GM10248 (cell line): ENCODE results near the gene CTSA.

ENCODE experiments used
- CTCF ChIA-PET: fragments of 300-600 bp; sonication (Branson Sonifier 250); formaldehyde crosslinking; extraction: SDS; loops from one replicate; lab custom pipeline; 2021; ENCODE audit warnings: antibody characterized with exemption; lab: Yijun Ruan, JAX
- POLR2A ChIA-PET: fragments of 350-650 bp; sonication (Branson Sonifier 250); formaldehyde crosslinking; extraction: SDS; loops from one replicate; lab custom pipeline; 2020; ENCODE audit warnings: antibody characterized with exemption; lab: Yijun Ruan, JAX
- DNase-seq: peaks from one replicate; pipeline ENCODE4 v3.0.0; 2012; ENCODE audit errors: extremely low spot score
- TF ChIP-seq, protein P1 (sequence below): IDR thresholded peaks from 2 replicates; pipeline ENCODE4 v1.5.1; 2012; ENCODE audit warnings: mild to moderate bottlenecking, low read depth; ENCODE audit errors: extremely low read depth, missing control alignments, control extremely low read depth

CTSA gene

DNA sequence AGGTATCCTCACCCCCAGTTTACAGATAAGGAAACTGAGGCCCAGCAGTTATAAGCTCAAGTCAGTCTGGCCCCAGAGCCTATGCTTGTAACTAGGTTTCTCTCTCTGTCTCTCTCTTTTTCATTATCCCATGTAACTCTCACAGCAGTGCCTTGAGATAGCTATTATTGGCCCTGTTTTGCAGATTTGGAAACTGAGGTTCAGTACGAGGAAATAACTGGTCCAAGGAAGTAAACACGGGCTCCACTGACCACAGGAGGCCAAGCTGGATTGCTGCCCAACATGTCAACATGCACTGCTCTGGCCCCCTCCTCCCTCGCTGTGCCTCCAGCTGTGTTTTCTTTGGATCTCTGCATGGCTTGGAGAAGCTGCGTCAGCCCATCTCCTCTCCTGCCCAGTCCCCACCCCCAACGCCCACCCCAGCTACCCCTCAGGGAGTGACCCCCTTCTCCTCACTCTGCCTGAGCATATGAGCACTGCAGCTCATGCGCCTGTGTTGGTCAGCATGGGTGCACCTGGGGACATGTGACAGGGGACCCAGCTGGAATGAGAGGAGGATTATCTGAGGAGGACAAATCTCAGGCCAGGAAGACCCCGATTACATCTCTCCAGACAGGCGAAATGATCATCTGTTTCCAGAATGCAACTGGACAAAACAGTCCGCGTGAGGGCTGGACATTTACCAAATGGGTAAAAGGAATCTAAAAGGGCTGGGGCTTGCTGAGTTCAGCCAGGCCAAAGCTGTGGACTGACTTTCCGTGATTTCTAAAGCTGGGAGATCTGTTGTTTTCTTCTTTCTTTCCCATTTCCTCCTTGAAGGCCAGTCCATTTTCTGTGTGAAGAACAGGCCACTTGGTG is 28.6 kb downstream of the CTSA start:
- ChIA-PET CTCF (interaction anchor here (0.9 to 2.3 kb wide), 6 partner anchors 9 to 51 kb away, joined by 3 to 9 read pairs (median 3); no protein-coding TSS in a partner anchor), POLR2A (interaction anchor here (0.6 to 0.9 kb wide), 3 partner anchors 15 to 99 kb away, joined by 3 to 8 read pairs (median 3); no protein-coding TSS in a partner anchor)
- TF ChIP-seq, protein P1, sequence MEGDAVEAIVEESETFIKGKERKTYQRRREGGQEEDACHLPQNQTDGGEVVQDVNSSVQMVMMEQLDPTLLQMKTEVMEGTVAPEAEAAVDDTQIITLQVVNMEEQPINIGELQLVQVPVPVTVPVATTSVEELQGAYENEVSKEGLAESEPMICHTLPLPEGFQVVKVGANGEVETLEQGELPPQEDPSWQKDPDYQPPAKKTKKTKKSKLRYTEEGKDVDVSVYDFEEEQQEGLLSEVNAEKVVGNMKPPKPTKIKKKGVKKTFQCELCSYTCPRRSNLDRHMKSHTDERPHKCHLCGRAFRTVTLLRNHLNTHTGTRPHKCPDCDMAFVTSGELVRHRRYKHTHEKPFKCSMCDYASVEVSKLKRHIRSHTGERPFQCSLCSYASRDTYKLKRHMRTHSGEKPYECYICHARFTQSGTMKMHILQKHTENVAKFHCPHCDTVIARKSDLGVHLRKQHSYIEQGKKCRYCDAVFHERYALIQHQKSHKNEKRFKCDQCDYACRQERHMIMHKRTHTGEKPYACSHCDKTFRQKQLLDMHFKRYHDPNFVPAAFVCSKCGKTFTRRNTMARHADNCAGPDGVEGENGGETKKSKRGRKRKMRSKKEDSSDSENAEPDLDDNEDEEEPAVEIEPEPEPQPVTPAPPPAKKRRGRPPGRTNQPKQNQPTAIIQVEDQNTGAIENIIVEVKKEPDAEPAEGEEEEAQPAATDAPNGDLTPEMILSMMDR = no peak
- DNase-seq = no peak

DNA sequence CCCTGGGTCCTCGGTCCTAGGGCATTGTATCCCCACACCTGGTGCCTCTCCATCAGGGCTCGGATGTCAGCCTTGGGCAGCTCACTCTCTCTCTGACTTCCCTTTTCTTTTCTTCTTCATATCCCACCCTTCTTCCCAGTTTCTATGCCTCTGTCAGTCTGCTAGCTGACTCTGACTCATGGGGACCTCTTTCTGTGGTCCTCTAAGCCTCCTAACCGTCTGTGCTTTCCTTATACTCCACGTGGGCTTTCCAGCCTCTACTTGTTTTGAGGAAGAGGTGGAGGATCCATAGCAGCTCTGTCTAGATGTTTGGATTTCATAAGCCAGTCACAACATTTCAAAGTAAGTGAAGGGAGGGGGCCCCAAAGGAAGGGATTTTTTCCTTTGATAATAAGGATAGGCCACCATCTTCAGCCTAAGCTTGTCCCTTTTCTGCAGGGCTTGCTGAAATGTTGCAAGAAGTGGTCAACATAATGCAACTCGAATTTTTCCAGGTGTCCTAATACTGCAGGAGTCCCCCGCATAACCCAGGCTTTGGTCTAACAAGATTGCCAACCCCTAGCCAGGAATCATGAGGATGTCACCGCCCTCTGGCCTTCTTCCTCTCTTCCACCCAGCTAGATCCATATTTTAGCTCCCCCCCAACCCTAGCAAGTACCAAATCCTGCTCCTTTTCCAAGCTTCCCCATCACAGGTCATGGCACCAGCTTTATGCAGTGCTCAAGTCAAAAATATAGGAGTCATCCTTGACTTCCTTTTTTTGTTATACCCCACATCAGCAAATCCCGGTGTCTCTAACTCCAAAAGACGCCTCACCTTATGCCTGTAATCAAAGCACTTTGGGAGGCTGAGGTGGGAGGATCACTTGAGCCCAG is 29.6 kb downstream of the CTSA start:
- TF ChIP-seq, protein P1 = no peak
- ChIA-PET POLR2A (interaction anchor here (0.6 kb wide), 1 partner anchor 15 kb away, joined by 3 read pairs; no protein-coding TSS in a partner anchor), CTCF (interaction anchor here (0.9 to 2.3 kb wide), 5 partner anchors 10 to 67 kb away, joined by 3 to 9 read pairs (median 3); no protein-coding TSS in a partner anchor)
- no peak for DNase-seq

DNA sequence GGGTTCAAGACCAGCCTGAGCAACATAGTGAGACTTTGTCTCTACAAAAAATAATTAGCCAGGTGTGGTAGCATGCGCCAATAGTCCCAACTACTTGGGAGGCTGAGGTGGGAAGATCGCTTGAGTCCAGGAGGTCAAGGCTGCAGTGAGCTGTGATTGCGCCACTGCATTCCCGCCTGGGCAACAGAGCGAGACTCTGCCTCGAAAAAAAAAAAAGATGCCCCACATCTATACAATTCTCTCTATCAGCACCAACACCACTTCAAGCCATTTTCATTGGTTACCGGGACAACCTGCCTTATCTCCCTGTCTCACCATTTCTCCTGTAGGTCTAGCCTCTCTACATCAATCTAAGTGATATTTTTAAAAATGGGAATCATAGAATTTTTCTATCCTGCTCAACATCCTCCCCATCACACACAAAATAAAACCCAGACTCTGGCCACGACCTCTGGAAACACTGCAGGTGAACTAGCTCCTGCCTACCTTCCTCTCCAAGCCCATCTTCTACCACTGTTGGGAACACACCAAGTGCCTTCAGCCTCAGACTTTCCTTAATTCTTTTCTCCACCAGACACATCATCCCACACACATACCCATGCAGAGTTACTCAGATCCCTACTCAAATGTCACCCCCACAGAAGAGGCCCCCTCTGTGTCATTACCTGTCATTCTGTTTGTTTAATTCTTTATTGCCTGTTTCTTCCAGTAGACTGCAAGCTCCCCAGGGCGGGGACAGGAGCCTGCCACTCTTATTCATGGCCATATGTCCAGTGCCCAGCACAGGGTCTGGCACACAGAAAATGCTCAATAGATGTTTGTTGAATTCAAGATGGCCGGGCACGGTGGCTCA is 30.4 kb downstream of the CTSA start:
- ChIA-PET CTCF (interaction anchor here (0.9 to 2.3 kb wide), 4 partner anchors 11 to 66 kb away, joined by 3 to 9 read pairs (median 4); no protein-coding TSS in a partner anchor), POLR2A (no interaction called here)
- DNase-seq = no peak
- TF ChIP-seq, protein P1 = no peak

DNA sequence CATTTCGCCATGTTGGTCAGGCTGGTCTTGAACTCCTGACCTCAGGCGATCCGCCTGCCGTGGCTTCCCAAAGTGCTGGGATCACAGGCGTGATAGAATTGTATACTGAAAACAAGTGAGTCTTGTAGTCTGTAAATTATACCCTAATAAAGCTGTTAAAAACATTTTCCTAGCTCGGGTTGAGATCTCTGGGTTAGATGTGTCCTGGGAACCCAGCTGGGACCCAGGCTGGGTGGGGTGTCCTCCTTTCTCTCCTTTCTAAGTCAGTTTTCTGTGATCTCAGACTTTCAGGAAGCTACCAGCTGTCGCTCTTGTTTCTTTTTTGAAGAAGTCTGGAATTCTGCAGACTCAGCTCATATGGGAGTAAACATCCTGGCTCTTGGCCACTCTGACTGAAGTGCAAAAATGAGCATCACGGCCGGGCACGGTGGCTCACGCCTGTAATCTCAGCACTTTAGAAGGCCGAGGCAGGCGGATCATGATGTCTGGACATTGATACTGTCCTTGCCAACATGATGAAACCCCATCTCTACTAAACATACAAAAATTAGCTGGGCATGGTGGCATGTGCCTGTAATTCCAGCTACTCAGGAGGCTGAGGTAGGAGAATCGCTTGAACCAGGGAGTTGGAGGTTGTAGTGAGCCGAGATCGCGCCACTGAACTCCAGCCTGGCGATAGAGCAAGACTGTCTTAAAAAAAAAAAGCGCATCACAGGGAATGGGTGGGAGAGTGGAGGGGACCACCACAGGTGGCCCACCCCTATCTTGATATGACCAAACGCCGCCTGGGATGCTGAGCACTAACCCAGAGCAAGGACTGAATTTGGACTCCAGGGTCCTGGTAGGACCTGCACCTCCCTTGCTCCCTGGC is 33.5 kb downstream of the CTSA start:
- CTCF ChIA-PET = interaction anchor here (0.9 to 3.1 kb wide), 5 partner anchors 9 to 125 kb away, joined by 3 to 10 read pairs (median 4); no protein-coding TSS in a partner anchor
- POLR2A ChIA-PET = interaction anchor here (0.9 kb wide), 1 partner anchor 9 kb away, joined by 3 read pairs; the partner anchor contains the start of gene PCIF1
- TF ChIP-seq, protein P1 = no peak
- no peak for DNase-seq

DNA sequence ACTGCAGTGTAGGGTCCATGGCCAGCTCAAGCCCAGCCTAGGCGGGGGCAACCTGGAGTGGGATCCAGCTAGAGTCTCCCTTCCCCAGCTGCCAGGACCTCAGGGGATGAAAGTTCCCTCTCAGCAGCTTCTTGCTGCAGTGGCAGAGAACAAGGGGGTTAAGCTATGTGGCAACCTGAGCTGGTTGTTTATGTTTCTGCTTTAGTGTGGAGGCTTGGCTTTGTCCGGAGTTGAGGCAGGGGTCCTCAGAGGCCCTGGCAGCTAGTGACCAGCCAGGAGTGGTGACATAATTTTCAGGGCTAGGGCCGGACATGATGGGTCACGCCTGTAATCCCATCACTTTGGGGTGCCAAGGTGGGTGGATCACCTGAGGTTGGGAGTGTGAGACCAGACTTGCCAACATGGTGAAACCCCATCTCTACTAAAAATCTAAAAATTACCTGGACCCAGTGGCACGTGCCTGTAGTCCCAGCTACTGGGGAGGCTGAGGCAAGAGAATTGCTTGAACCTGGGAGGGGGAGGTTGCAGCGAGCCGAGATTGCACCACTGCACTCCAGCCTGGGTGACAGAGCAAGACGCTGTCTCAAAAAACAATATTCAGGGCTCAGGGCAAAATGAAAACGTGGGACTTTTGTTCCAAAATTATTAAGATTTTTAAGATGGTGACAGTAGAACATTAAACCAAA is 34.8 kb downstream of the CTSA start:
- no peak for DNase-seq
- POLR2A ChIA-PET = interaction anchor here (0.5 kb wide), 1 partner anchor 9 kb away, joined by 3 read pairs; no protein-coding TSS in a partner anchor
- CTCF ChIA-PET = interaction anchor here (1.3 to 3.1 kb wide), 2 partner anchors 9 to 42 kb away, joined by 4 to 10 read pairs; no protein-coding TSS in a partner anchor
- TF ChIP-seq, protein P1 = no peak
